GM10266 (cell line): ENCODE results near the gene WDFY1.

ENCODE experiments used
- DNase-seq: peaks from one replicate; pipeline ENCODE4 v3.0.0; 2012; ENCODE audit errors: extremely low spot score
- CTCF ChIP-seq: IDR thresholded peaks from 2 replicates; pipeline ENCODE4 v1.5.1; 2012; ENCODE audit warnings: mild to moderate bottlenecking, low read depth; ENCODE audit not compliant: control insufficient read depth, insufficient read depth; ENCODE audit errors: missing control alignments

Gene WDFY1

GRCh38 chr2:223855426-223855825, 89.7 kb downstream of the WDFY1 start:
- no peak for DNase-seq
- no peak for TF ChIP-seq CTCF

- no peak for TF ChIP-seq CTCF
- no peak for DNase-seq
Observed at GRCh38 chr2:223854741-223855140, 90.4 kb downstream of the WDFY1 start.

GRCh38 chr2:223853425-223853837, 91.7 kb downstream of the WDFY1 start:
- TF ChIP-seq CTCF = no peak
- DNase-seq = no peak

DNA sequence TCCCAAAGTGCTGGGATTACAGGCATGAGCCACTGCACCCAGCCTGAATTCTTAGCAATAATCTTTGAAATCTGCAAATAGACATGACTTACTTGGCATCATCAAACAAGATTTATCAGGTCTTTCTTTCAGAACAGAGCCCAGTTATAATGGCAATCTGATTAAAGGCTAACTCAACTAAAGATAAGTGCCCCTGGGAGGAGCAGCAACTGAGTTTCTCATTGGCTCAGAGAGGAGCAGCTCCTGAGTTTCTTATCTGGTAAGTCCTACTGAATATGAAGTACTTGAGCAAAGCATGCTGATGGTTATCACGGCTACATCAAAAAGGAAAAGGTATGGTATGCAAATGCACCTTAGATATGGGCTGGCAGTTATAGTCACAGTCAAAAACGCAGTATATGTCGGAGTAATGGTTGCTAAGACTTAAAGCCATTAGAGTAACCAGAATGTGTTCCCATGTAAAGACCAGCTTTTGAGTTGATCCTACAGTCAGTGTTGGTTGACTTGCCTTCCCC, 92.8 kb downstream of the WDFY1 start:
- no peak for DNase-seq
- TF ChIP-seq CTCF = no peak

DNA sequence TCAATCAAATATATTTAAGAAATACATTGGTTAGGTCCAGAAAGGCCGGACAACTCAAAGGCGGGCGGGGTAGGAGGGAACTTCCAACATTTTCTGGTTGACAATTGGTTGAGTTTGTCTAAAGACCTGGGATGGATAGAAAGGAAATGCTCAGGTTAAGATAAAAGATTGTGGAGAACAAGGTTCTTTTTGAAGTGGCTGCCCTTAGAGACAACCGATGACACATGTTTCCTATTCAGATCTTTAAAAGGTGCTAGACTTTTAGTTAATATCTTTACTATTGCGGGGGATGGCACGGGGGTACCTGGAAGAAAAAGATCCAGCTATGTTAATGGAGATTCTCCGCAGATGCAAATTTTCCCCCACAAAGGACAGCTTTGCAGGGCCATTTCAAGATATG, 97.7 kb downstream of the WDFY1 start:
- DNase-seq = no peak
- no peak for TF ChIP-seq CTCF

DNA sequence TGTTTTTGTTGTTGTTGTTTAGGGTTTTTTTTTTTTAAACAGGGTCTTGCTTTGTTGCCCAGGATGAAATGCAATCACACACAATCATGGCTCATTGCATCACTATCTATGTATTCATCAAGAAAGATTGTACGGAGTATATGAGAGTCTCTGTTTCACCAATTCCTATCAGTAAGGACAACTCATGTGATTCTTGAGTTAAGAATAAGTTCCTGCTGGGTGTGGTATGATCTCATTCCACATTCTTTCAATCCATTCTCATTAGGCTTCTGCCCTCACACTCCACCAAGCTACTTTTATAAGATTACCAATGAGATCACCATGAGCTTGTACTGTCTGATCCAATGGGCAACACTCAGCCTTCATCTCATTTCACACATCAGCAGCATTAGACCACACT, 98.6 kb downstream of the WDFY1 start:
- DNase-seq = no peak
- no peak for TF ChIP-seq CTCF

DNA sequence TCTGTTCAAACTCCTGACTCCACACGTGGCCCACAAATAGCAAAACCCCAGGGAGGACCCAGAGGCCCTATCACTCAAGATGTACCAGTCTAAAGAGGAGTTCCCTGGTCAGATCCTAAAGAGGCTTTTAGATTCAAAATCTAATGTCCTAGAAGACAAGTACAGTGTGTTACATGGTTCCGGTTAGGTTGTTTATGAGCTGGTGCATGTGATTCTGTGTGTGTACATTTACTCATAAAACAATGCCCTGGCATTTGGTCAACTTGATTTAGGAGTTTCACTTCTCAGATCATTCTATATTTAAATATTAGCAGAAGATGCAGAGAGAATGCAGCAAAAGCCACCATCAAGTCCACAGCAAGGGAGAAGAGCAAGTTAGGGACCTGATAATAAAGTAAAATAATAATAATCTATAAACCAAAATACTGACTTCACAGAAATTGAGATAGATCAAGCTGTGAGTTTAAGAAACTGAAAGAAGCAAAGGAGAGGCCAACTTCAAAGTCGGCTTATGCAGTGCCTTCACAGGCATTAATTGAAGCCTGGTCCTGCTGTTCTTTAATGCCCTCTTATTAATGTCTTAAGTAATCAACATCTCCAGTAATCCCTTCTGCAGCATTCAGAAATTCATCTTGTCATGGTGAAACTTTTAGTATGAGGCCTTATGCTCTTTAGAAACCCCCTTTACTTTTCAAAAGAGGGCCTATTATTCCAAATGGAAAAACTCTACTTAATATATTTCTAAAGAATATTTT, 103.5 kb downstream of the WDFY1 start:
- no peak for DNase-seq

More for the DNA sequence above, 103.5 kb downstream of the WDFY1 start:
- TF ChIP-seq CTCF = no peak
